BE2C (cell line): ENCODE results near the gene WDR20.
A peak's percentile ranks its signal among the peaks of the same experiment; 100 is the strongest.

Experiments
- DNase-seq: peaks from one replicate; pipeline ENCODE4 v3.0.0-alpha.2; 2020
- H3K27me3 ChIP-seq: fragments of 250-450 bp; sonication (Bioruptor Pico); 2 replicates; pipeline ENCODE4 v1.5.1; 2020; ENCODE audit warnings: mild to moderate bottlenecking
- H3K36me3 ChIP-seq: fragments of 250-450 bp; sonication (Bioruptor Pico); 2 replicates; pipeline ENCODE4 v1.5.1; 2020; ENCODE audit warnings: mild to moderate bottlenecking
- H3K4me1 ChIP-seq: fragments of 250-450 bp; sonication (Bioruptor Pico); 2 replicates; pipeline ENCODE4 v1.5.1; 2020
- H3K4me3 ChIP-seq: 2 replicates; pipeline ENCODE4 v1.5.1; 2011; ENCODE audit warnings: low read depth, low read length
- H3K9me3 ChIP-seq: fragments of 250-450 bp; sonication (Bioruptor Pico); 2 replicates; pipeline ENCODE4 v1.5.1; 2020
- TF ChIP-seq, protein P1 (sequence below): IDR thresholded peaks from 2 replicates; pipeline ENCODE4 v1.5.1; 2012; ENCODE audit warnings: mild to moderate bottlenecking, low read depth, low read length

Gene WDR20

DNA sequence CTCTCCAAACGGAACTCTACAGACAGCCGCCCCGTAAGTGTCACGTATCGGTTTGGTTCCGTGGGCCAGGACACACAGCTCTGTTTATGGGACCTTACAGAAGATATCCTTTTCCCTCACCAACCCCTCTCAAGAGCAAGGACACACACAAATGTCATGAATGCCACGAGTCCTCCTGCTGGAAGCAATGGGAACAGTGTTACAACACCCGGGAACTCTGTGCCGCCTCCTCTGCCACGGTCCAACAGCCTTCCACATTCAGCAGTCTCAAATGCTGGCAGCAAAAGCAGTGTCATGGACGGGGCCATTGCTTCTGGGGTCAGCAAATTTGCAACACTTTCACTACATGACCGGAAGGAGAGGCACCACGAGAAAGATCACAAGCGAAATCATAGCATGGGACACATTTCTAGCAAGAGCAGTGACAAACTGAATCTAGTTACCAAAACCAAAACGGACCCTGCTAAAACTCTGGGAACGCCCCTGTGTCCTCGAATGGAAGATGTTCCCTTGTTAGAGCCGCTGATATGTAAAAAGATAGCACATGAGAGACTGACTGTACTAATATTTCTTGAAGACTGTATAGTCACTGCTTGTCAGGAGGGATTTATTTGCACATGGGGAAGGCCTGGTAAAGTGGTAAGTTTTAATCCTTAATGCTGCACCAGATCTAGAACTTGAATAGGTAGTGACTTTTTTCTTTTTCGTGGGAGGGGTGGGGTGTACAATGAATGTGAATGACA is 69.7 kb downstream of the WDR20 start:
- H3K36me3 ChIP-seq, result peaks cover 39% of the 10 kb centered on the region
- no peaks in the 10 kb centered on the region for H3K27me3 ChIP-seq
- H3K4me1 ChIP-seq, result peaks cover 12% of the 10 kb centered on the region
- peak; percentile 69 for DNase-seq
- no peak overlapping the region for H3K4me3 ChIP-seq
- TF ChIP-seq, protein P1, sequence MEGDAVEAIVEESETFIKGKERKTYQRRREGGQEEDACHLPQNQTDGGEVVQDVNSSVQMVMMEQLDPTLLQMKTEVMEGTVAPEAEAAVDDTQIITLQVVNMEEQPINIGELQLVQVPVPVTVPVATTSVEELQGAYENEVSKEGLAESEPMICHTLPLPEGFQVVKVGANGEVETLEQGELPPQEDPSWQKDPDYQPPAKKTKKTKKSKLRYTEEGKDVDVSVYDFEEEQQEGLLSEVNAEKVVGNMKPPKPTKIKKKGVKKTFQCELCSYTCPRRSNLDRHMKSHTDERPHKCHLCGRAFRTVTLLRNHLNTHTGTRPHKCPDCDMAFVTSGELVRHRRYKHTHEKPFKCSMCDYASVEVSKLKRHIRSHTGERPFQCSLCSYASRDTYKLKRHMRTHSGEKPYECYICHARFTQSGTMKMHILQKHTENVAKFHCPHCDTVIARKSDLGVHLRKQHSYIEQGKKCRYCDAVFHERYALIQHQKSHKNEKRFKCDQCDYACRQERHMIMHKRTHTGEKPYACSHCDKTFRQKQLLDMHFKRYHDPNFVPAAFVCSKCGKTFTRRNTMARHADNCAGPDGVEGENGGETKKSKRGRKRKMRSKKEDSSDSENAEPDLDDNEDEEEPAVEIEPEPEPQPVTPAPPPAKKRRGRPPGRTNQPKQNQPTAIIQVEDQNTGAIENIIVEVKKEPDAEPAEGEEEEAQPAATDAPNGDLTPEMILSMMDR, result peak; percentile 74
- no peaks in the 10 kb centered on the region for H3K9me3 ChIP-seq

DNA sequence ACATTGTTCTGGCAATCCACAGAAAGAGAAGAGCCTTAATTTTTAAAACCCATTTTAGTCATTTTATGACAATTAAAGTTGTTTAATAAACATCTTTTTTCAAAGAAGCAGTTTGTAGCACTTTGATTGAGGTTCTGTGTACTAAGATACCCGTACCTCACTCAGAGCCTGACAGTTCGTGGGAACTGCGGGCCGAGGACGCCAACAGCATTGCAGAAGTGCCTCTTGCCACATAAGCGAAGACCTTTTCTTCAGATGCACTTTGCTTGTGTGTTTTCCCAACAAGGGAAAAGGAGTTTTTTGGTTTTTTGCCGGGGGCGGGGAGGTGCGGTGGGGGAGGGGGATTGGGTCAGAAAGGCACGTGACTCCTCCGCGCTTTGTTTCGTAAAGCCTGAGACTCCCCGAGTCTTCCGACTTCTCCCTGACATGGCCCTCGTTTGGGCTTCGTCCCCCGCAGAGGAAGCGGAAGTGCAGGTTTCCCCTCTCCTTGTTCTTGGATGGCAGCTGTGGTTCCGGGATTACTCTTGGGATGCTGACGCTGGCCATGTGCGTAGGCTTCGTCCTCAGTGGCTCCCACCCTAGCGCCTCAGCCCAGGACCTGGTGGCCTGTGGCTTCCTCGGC is 70.8 kb downstream of the WDR20 start:
- TF ChIP-seq, protein P1, result no peak
- no peaks in the 10 kb centered on the region for H3K27me3 ChIP-seq
- H3K9me3 ChIP-seq, result no peaks in the 10 kb centered on the region
- H3K4me3 ChIP-seq, result no peak overlapping the region
- peaks cover 28% of the 10 kb centered on the region for H3K36me3 ChIP-seq
- peaks cover 12% of the 10 kb centered on the region for H3K4me1 ChIP-seq
- DNase-seq, result no peak

DNA sequence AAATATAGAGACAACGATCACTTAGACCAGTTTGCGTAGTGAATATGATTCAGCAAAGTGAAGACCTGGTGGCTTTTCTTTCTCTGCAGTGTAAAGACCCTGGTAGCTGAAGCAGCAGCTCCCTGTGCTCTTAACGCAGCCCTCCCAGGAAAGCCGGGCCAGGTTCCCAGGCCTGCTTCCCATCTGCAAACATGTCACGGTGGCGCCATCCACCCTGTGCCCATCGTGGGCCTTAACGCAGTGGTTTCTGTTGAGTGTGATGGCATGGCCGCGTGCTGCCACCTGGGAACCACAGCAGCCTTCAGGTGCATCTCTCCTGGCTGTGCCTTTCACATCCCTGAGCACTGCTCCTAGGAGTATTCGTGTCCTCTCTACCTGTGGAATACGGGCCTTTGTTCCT is 71.5 kb downstream of the WDR20 start:
- H3K36me3 ChIP-seq, result peaks cover 27% of the 10 kb centered on the region

DNA sequence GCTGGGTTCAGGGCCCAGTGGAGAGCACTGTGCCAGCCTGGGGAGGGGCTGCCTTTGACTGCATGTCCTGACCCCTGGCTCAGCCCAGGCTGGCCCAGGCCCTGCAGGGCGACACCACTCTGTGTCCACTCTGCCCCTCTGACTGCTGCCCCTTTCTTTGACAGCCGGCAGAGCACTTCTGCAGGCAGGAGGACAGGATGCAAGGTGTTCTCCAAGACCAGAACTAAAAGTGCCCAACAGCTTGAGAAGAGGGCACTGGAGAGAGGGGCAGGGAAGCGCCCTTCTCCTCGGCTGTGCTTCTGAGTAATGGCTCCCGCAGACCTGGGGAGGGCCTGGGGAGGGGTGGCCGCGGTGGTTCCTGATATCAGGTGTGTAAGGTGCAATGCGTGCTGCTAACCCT is 72.7 kb downstream of the WDR20 start:
- H3K4me1 ChIP-seq, result peaks cover 3% of the 10 kb centered on the region; the same call in 1 of the 2 replicates
- H3K27me3 ChIP-seq, result no peaks in the 10 kb centered on the region
- DNase-seq, result no peak
- no peak overlapping the region for H3K4me3 ChIP-seq
- peaks cover 31% of the 10 kb centered on the region for H3K36me3 ChIP-seq
- no peaks in the 10 kb centered on the region for H3K9me3 ChIP-seq
- TF ChIP-seq, protein P1, result no peak

More for the DNA sequence above, 71.5 kb downstream of the WDR20 start:
- no peaks in the 10 kb centered on the region for H3K27me3 ChIP-seq
- TF ChIP-seq, protein P1, result no peak
- H3K4me3 ChIP-seq, result no peak overlapping the region
- DNase-seq, result no peak
- peaks cover 8% of the 10 kb centered on the region for H3K4me1 ChIP-seq
- no peaks in the 10 kb centered on the region for H3K9me3 ChIP-seq

DNA sequence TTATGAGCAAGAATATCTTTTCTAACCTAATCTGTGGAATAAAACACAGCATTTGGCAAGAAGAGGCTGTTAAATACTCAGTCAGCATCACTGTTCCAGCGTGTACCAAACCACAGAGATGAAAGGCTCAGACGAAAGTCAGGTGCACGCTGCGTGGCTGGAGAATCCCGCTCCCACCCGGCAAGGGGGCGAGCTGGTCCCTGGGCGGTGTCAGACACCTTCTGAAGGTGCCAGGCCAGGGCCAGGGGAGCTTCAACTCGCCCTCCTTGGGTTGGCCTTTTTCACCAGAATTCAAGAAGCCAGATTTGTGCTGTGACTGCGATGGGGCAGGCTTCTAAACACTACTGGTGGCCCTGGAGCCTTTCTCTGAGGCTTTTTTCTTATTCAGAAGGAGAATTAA is 73.1 kb downstream of the WDR20 start:
- Histone ChIP-seq H3K36me3 (peaks cover 32% of the 10 kb centered on the region), H3K27me3 (no peaks in the 10 kb centered on the region), H3K4me1 (peaks cover 3% of the 10 kb centered on the region; the same call in 1 of the 2 replicates), H3K9me3 (no peaks in the 10 kb centered on the region), H3K4me3 (no peak overlapping the region)
- no peak for DNase-seq
- TF ChIP-seq, protein P1, result no peak

DNA sequence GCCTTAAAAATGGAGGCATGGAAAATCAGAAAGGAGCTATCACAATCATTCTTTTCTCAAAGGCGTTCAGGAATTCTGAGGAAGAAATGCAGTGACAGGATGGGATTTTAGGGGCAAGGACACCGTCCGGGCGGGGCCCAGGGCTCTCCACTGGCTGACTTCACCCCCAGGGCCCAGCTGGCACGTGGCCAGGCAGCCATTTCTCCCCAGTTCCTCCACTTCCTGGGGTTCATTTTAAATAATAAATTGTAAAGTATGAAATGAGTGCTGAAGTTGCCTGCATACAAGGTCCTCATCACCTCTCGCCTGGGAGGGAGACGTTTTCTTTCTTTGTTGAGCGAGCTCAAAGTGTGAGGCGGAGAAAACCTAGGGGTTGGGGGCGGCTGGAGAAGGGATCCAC is 73.8 kb downstream of the WDR20 start:
- peaks cover 3% of the 10 kb centered on the region; the same call in 1 of the 2 replicates for H3K4me1 ChIP-seq
- TF ChIP-seq, protein P1, result no peak
- peaks cover 32% of the 10 kb centered on the region for H3K36me3 ChIP-seq
- H3K27me3 ChIP-seq, result no peaks in the 10 kb centered on the region
- no peak for DNase-seq
- H3K4me3 ChIP-seq, result no peak overlapping the region
- H3K9me3 ChIP-seq, result no peaks in the 10 kb centered on the region
